ENCODE data around the gene SLC35E1. TPM values are rescaled to one million over a fixed set of nuclear protein-coding genes. Genes with fewer than 3 reads are reported as not detected.
"Not testable (repeated sequence)": the region's sequence is repeated elsewhere in the genome, so short reads cannot be mapped to it uniquely, and the experiment has no call there.

The SLC35E1 gene
- total and polyA plus RNA-seq, 7 experiments from 2014 or later: 13.3 to 67.3 (median 33.7) TPM

- no peak overlapping the region for H3K4me3 Mint-ChIP-seq
- peaks cover 0 to 12% (median 0%) of the 10 kb centered on the region in 3 experiments for H3K36me3 ChIP-seq (ENCODE audit: control insufficient read depth in 2 of 3, insufficient read depth in 3 of 3, low read length in 3 of 3)
- H3K4me1 Mint-ChIP-seq: no peaks in the 10 kb centered on the region
- no peaks in the 10 kb centered on the region for H3K9me3 Mint-ChIP-seq
- ChIA-PET POLR2A (no interaction called here), CTCF (interaction anchor here (0.6 to 0.7 kb wide), 3 partner anchors 37 to 707 kb away, joined by 3 to 4 read pairs (median 3); no protein-coding TSS in a partner anchor)
- DNase-seq (no peak), ATAC-seq (no peak)
- H3K27ac Mint-ChIP-seq: no peak overlapping the region
- H3K27me3 Mint-ChIP-seq: no peaks in the 10 kb centered on the region
- no peaks in the 10 kb centered on the region for H3K4me1 ChIP-seq (ENCODE audit: control insufficient read depth in 2 of 2, insufficient read depth in 2 of 2, low read length in 2 of 2)
- peaks cover 0 to 15% (median 3%) of the 10 kb centered on the region in 5 donors for H3K36me3 Mint-ChIP-seq
- no peak overlapping the region for H3K4me3 ChIP-seq (ENCODE audit: low read length)
- H3K27ac ChIP-seq (ENCODE audit: low read depth, low read length): no peak overlapping the region
- no peaks in the 10 kb centered on the region for H3K9me3 ChIP-seq (ENCODE audit: control insufficient read depth in 2 of 3, low read length in 3 of 3)
- intact Hi-C loops (cut with micrococcal nuclease): no loop called here
- no peaks in the 10 kb centered on the region for H3K27me3 ChIP-seq (ENCODE audit: control insufficient read depth in 2 of 2, insufficient read depth in 2 of 2, low read length in 2 of 2)
Observed at GRCh38 chr19:16509141-16510061, 62.8 kb downstream of the SLC35E1 start.

GRCh38 chr19:16508546-16508945 lies 63.7 kb downstream of the SLC35E1 start:
- Histone ChIP-seq H3K9me3 (ENCODE audit: control insufficient read depth in 2 of 3, low read length in 3 of 3) (no peaks in the 10 kb centered on the region), H3K36me3 (ENCODE audit: control insufficient read depth in 2 of 3, insufficient read depth in 3 of 3, low read length in 3 of 3) (peaks cover 0 to 12% (median 0%) of the 10 kb centered on the region in 3 experiments), H3K4me1 (ENCODE audit: control insufficient read depth in 2 of 2, insufficient read depth in 2 of 2, low read length in 2 of 2) (no peaks in the 10 kb centered on the region), H3K27me3 (ENCODE audit: control insufficient read depth in 2 of 2, insufficient read depth in 2 of 2, low read length in 2 of 2) (no peaks in the 10 kb centered on the region), H3K27ac (ENCODE audit: low read depth, low read length) (no peak overlapping the region), H3K4me3 (ENCODE audit: low read length) (no peak overlapping the region)
- no peaks in the 10 kb centered on the region for H3K9me3 Mint-ChIP-seq
- no peaks in the 10 kb centered on the region for H3K27me3 Mint-ChIP-seq
- intact Hi-C loops (cut with micrococcal nuclease): no loop called here
- no peaks in the 10 kb centered on the region for H3K4me1 Mint-ChIP-seq
- peaks cover 0 to 17% (median 3%) of the 10 kb centered on the region in 5 donors for H3K36me3 Mint-ChIP-seq
- DNase-seq (no peak), ATAC-seq (no peak)
- H3K4me3 Mint-ChIP-seq: no peak overlapping the region
- no peak overlapping the region for H3K27ac Mint-ChIP-seq
- ChIA-PET POLR2A (no interaction called here), CTCF (interaction anchor here (0.6 to 0.7 kb wide), 2 partner anchors 53 to 706 kb away, joined by 3 to 4 read pairs; no protein-coding TSS in a partner anchor)

DNA sequence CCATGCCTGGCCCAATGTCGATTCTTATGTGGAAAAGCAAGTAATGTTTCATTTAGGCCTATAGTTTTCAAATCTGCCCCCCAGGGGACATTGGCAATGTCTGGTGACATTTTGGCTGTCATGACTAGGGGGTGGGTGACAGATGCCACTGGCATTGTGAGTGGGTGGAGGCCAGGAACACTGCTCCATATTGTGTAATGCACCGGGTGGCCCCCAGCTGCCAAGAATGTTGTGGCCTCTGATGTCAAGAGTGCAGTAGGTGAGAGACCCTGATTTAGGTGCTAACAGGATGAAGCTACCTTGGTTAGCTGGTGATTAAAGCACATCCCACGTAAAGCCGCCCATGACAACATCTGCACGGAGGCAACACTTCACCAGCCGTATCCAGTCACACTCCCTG lies 65.3 kb downstream of the SLC35E1 start:
- DNase-seq: no peak
- no peak for ATAC-seq
- no peak overlapping the region for H3K4me3 Mint-ChIP-seq
- H3K4me1 ChIP-seq (ENCODE audit: control insufficient read depth in 2 of 2, insufficient read depth in 2 of 2, low read length in 2 of 2): no peaks in the 10 kb centered on the region
- H3K36me3 ChIP-seq (ENCODE audit: control insufficient read depth in 2 of 3, insufficient read depth in 3 of 3, low read length in 3 of 3): peaks cover 0 to 12% (median 0%) of the 10 kb centered on the region in 3 experiments
- no peaks in the 10 kb centered on the region for H3K27me3 ChIP-seq (ENCODE audit: control insufficient read depth in 2 of 2, insufficient read depth in 2 of 2, low read length in 2 of 2)
- H3K4me1 Mint-ChIP-seq: no peaks in the 10 kb centered on the region
- intact Hi-C loops (cut with micrococcal nuclease): no loop called here
- H3K36me3 Mint-ChIP-seq: peaks cover 0 to 21% (median under 1%) of the 10 kb centered on the region in 5 donors
- no peaks in the 10 kb centered on the region for H3K9me3 ChIP-seq (ENCODE audit: control insufficient read depth in 2 of 3, low read length in 3 of 3)
- H3K27ac ChIP-seq (ENCODE audit: low read depth, low read length): no peak overlapping the region
- no peaks in the 10 kb centered on the region for H3K27me3 Mint-ChIP-seq
- ChIA-PET CTCF (no interaction called here), POLR2A (no interaction called here)
- H3K4me3 ChIP-seq (ENCODE audit: low read length): no peak overlapping the region
- H3K27ac Mint-ChIP-seq: no peak overlapping the region
- H3K9me3 Mint-ChIP-seq: no peaks in the 10 kb centered on the region

DNA sequence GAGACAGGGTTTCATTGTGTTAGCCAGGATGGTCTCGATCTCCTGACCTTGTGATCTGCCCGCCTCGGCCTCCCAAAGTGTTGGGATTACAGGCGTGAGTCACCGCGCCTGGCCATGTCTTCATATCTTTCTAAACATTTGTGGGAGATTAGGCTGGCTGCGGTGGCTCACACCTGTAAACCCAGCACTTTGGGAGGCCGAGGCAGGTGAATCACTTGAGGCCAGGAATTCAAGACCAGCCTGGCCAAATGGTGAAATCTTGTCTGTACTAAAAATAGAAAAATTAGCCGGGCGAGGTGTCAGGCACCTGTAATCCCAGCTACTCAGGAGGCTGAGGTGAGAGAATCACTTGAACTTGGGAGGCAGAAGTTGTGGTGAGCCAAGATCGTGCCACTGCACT lies 66.1 kb downstream of the SLC35E1 start:
- H3K9me3 ChIP-seq (ENCODE audit: control insufficient read depth in 2 of 3, low read length in 3 of 3); H3K9me3 Mint-ChIP-seq; H3K4me1 ChIP-seq (ENCODE audit: control insufficient read depth in 2 of 2, insufficient read depth in 2 of 2, low read length in 2 of 2); H3K27ac Mint-ChIP-seq; DNase-seq; H3K27ac ChIP-seq (ENCODE audit: low read depth, low read length); intact Hi-C loops (cut with micrococcal nuclease); H3K4me3 ChIP-seq (ENCODE audit: low read length); CTCF ChIA-PET; H3K4me3 Mint-ChIP-seq; H3K27me3 Mint-ChIP-seq; ATAC-seq; H3K4me1 Mint-ChIP-seq; H3K27me3 ChIP-seq (ENCODE audit: control insufficient read depth in 2 of 2, insufficient read depth in 2 of 2, low read length in 2 of 2): not testable (repeated sequence)
- POLR2A ChIA-PET: interaction anchor here (0.7 kb wide), 1 partner anchor 57 kb away, joined by 3 read pairs; no protein-coding TSS in a partner anchor
- peaks cover 0 to 12% (median 0%) of the 10 kb centered on the region in 3 experiments for H3K36me3 ChIP-seq (ENCODE audit: control insufficient read depth in 2 of 3, insufficient read depth in 3 of 3, low read length in 3 of 3)
- H3K36me3 Mint-ChIP-seq: peaks cover 0 to 22% (median 2%) of the 10 kb centered on the region in 5 donors

GRCh38 chr19:16504271-16504670 lies 67.9 kb downstream of the SLC35E1 start:
- Histone ChIP-seq H3K36me3 (ENCODE audit: control insufficient read depth in 2 of 3, insufficient read depth in 3 of 3, low read length in 3 of 3) (peaks cover 0 to 8% (median 0%) of the 10 kb centered on the region in 3 experiments), H3K9me3 (ENCODE audit: control insufficient read depth in 2 of 3, low read length in 3 of 3) (no peaks in the 10 kb centered on the region), H3K27ac (ENCODE audit: low read depth, low read length) (no peak overlapping the region), H3K4me1 (ENCODE audit: control insufficient read depth in 2 of 2, insufficient read depth in 2 of 2, low read length in 2 of 2) (no peaks in the 10 kb centered on the region), H3K27me3 (ENCODE audit: control insufficient read depth in 2 of 2, insufficient read depth in 2 of 2, low read length in 2 of 2) (no peaks in the 10 kb centered on the region), H3K4me3 (ENCODE audit: low read length) (no peak overlapping the region)
- POLR2A ChIA-PET: no interaction called here
- Mint-ChIP-seq H3K9me3 (no peaks in the 10 kb centered on the region), H3K27ac (no peak overlapping the region), H3K36me3 (peaks cover 0 to 19% (median 5%) of the 10 kb centered on the region in 5 donors), H3K4me3 (no peak overlapping the region), H3K4me1 (no peaks in the 10 kb centered on the region), H3K27me3 (no peaks in the 10 kb centered on the region)
- ATAC-seq (no peak), DNase-seq (no peak)
- CTCF ChIA-PET: no interaction called here
- intact Hi-C loops (cut with micrococcal nuclease): no loop called here

Other genes starting within 250 kb of the SLC35E1 start
- 100 to 1,000 TPM; 195 to 630 (median 466) TPM for gene KLF2, start 247.6 kb downstream of the SLC35E1 start, total RNA-seq
- 100 to 1,000 TPM; 119 to 149 TPM for gene KLF2, start 247.6 kb downstream of the SLC35E1 start, polyA plus RNA-seq
- gene EPS15L1, start 100.4 kb downstream of the SLC35E1 start, total RNA-seq: 10 to 100 TPM; 40.8 to 60.1 (median 48.3) TPM
- 10 to 100 TPM in 1 of 2 donors, 1 to 10 TPM in 1; 9.5 to 14.6 TPM for gene EPS15L1, start 100.4 kb downstream of the SLC35E1 start, polyA plus RNA-seq
- gene CALR3, start 76.2 kb downstream of the SLC35E1 start, total RNA-seq: not detected
- gene CALR3, start 76.2 kb downstream of the SLC35E1 start, polyA plus RNA-seq: not detected
- 1 to 10 TPM; 1.5 to 6.0 (median 3.4) TPM for gene C19orf44, start 76.0 kb downstream of the SLC35E1 start, total RNA-seq
- gene C19orf44, start 76.0 kb downstream of the SLC35E1 start, polyA plus RNA-seq: 1 to 10 TPM; 1.3 to 2.1 TPM
- 10 to 100 TPM; 53.8 to 80.7 (median 62.7) TPM for gene CHERP, start 30.0 kb downstream of the SLC35E1 start, total RNA-seq
- 10 to 100 TPM; 10.4 to 24.3 TPM for gene CHERP, start 30.0 kb downstream of the SLC35E1 start, polyA plus RNA-seq
- 10 to 100 TPM; 14.2 to 34.3 (median 17.4) TPM for gene MED26, start 55.8 kb upstream of the SLC35E1 start, total RNA-seq
- gene MED26, start 55.8 kb upstream of the SLC35E1 start, polyA plus RNA-seq: 1 to 10 TPM; 3.3 to 5.3 TPM
- 100 to 1,000 TPM in 2 of 5 experiments, 10 to 100 TPM in 3; 56.9 to 108 (median 78.5) TPM for gene SMIM7, start 87.7 kb upstream of the SLC35E1 start, total RNA-seq
- 10 to 100 TPM; 65.1 to 81.9 TPM for gene SMIM7, start 87.7 kb upstream of the SLC35E1 start, polyA plus RNA-seq
- 1 to 10 TPM in 1 of 5 experiments, under 1 TPM in 4; 0.53 to 1.4 (median 0.76) TPM for gene TMEM38A, start 88.7 kb upstream of the SLC35E1 start, total RNA-seq
- gene TMEM38A, start 88.7 kb upstream of the SLC35E1 start, polyA plus RNA-seq: under 1 TPM; 0.27 to 0.36 TPM
- gene NWD1, start 147.4 kb upstream of the SLC35E1 start, total RNA-seq: not detected
- gene NWD1, start 147.4 kb upstream of the SLC35E1 start, polyA plus RNA-seq: not detected